HT-29 (cell line): ENCODE results near the gene GNAS-AS1. TPM values are rescaled to one million over a fixed set of nuclear protein-coding genes. Genes with fewer than 3 reads are reported as not detected.
A peak's percentile ranks its signal among the peaks of the same experiment; 100 is the strongest.
"Not testable (repeated sequence)": the region's sequence is repeated elsewhere in the genome, so short reads cannot be mapped to it uniquely, and the experiment has no call there.

Experiments
- DNase-seq: peaks from one replicate; pipeline ENCODE4 v3.0.0-alpha.2; 2015; ENCODE audit warnings: low spot score
- total RNA-seq: library from RNA; depleted of rRNA; stranded (reverse); fragments of >200 nt; shearing (Covaris generic); gene quantifications from 2 replicates; pipeline ENCODE4 v1.2.3, GENCODE V29; 2014

Gene GNAS-AS1
- total RNA-seq, 1 experiment from 2014 or later: not detected

GRCh38 chr20:58837717-58838116 lies 13.0 kb downstream of the GNAS-AS1 start:
- no peak for DNase-seq

- DNase-seq: no peak
Observed at GRCh38 chr20:58836616-58837204, 14.0 kb downstream of the GNAS-AS1 start.

GRCh38 chr20:58835231-58835630 lies 15.5 kb downstream of the GNAS-AS1 start:
- DNase-seq: no peak

GRCh38 chr20:58833921-58834320 lies 16.8 kb downstream of the GNAS-AS1 start:
- DNase-seq: no peak

GRCh38 chr20:58832457-58832856 lies 18.2 kb downstream of the GNAS-AS1 start:
- DNase-seq: no peak

GRCh38 chr20:58829531-58829941 lies 21.2 kb downstream of the GNAS-AS1 start:
- peak; percentile 22 for DNase-seq

- not testable (repeated sequence) for DNase-seq
Observed at GRCh38 chr20:58828804-58829203, 21.9 kb downstream of the GNAS-AS1 start.

- DNase-seq: no peak
Observed at GRCh38 chr20:58828136-58828535, 22.6 kb downstream of the GNAS-AS1 start.

GRCh38 chr20:58826271-58826670 lies 24.4 kb downstream of the GNAS-AS1 start:
- no peak for DNase-seq

GRCh38 chr20:58825450-58825849 lies 25.3 kb downstream of the GNAS-AS1 start:
- no peak for DNase-seq

GRCh38 chr20:58824843-58825242 lies 25.9 kb downstream of the GNAS-AS1 start:
- no peak for DNase-seq

GRCh38 chr20:58822748-58823730 lies 27.7 kb downstream of the GNAS-AS1 start:
- DNase-seq: no peak

GRCh38 chr20:58822149-58822548 lies 28.6 kb downstream of the GNAS-AS1 start:
- peak; percentile 31 for DNase-seq

GRCh38 chr20:58820515-58820914 lies 30.2 kb downstream of the GNAS-AS1 start:
- DNase-seq: not testable (repeated sequence)

GRCh38 chr20:58819921-58820320 lies 30.8 kb downstream of the GNAS-AS1 start:
- DNase-seq: no peak

- DNase-seq: no peak
Observed at GRCh38 chr20:58818586-58819285, 32.0 kb downstream of the GNAS-AS1 start.

GRCh38 chr20:58817748-58818147 lies 33.0 kb downstream of the GNAS-AS1 start:
- DNase-seq: no peak

GRCh38 chr20:58816957-58817651 lies 33.6 kb downstream of the GNAS-AS1 start:
- DNase-seq: no peak

GRCh38 chr20:58816051-58816450 lies 34.7 kb downstream of the GNAS-AS1 start:
- DNase-seq: no peak

- DNase-seq: no peak
Observed at GRCh38 chr20:58815448-58815847, 35.3 kb downstream of the GNAS-AS1 start.

- no peak for DNase-seq
Observed at GRCh38 chr20:58813369-58813768, 37.3 kb downstream of the GNAS-AS1 start.

- DNase-seq: no peak
Observed at GRCh38 chr20:58811334-58811733, 39.4 kb downstream of the GNAS-AS1 start.
